ENCODE data around the gene SERGEF.

SERGEF gene

DNA sequence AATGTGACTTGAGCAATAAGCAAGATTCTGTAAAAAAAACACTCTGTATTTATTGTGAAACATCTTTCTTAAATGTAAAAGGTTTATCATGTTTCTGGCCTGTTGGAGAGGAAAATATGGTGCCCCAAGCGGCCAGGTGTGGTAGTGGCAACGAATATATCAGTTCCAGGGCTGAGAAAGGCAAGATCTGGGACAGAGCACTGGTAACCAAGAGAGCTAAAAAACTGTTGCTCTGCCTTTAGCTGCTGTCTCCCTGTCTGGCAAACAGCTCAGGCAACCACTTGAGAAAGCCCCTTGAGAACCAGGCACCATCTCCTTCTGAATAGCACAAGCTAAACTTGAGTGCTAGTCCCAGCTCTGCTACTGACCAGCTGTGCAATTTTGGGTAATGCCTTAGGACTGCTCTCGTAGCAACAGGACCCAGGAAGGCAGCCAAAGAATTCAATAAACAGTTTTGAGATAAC lies 148.3 kb downstream of the SERGEF start:
- Histone ChIP-seq H3K9me3 (ENCODE audit: insufficient read depth, low read length) (no peaks in the 10 kb centered on the region), H3K9ac (ENCODE audit: low read length) (no peak overlapping the region), H3K9me2 (replicated peaks; ENCODE audit: insufficient read depth, low read length) (no peaks in the 10 kb centered on the region), H2AFZ (ENCODE audit: low read depth, low read length, severe bottlenecking) (no peak overlapping the region), H4K20me1 (ENCODE audit: low read depth, low read length) (no peaks in the 10 kb centered on the region), H3F3A (ENCODE audit: insufficient read depth) (no peaks in the 10 kb centered on the region), H3K36me3 (ENCODE audit: low read length) (no peaks in the 10 kb centered on the region), H3K79me2 (ENCODE audit: insufficient read depth, low read length) (no peaks in the 10 kb centered on the region), H3K27ac (ENCODE audit: low read depth, low read length) (no peak overlapping the region), H3K27me3 (ENCODE audit: low read length) (no peaks in the 10 kb centered on the region), H3K4me3 (ENCODE audit: insufficient read depth, low read length, poor library complexity, severe bottlenecking) (no peak overlapping the region), H3K4me2 (ENCODE audit: low read depth, low read length, poor library complexity, severe bottlenecking) (no peak overlapping the region)
- TF ChIP-seq CTCF (IDR thresholded peaks at IDR 0.05; ENCODE audit: insufficient read depth, low read length, poor library complexity, severe bottlenecking), result peak; percentile 97
- no peak for TF ChIP-seq EZH2phosphoT487 (conservative IDR thresholded peaks at IDR 0.05; ENCODE audit: low read length)

- Histone ChIP-seq H3K9ac (ENCODE audit: low read length) (no peak overlapping the region), H3K36me3 (ENCODE audit: low read length) (no peaks in the 10 kb centered on the region), H3K9me2 (replicated peaks; ENCODE audit: insufficient read depth, low read length) (no peaks in the 10 kb centered on the region), H3K4me2 (ENCODE audit: low read depth, low read length, poor library complexity, severe bottlenecking) (no peak overlapping the region), H3K4me3 (ENCODE audit: insufficient read depth, low read length, poor library complexity, severe bottlenecking) (no peak overlapping the region), H3K27me3 (ENCODE audit: low read length) (no peaks in the 10 kb centered on the region), H3K27ac (ENCODE audit: low read depth, low read length) (no peak overlapping the region), H2AFZ (ENCODE audit: low read depth, low read length, severe bottlenecking) (no peak overlapping the region), H3F3A (ENCODE audit: insufficient read depth) (no peaks in the 10 kb centered on the region), H3K79me2 (ENCODE audit: insufficient read depth, low read length) (no peaks in the 10 kb centered on the region), H4K20me1 (ENCODE audit: low read depth, low read length) (no peaks in the 10 kb centered on the region), H3K9me3 (ENCODE audit: insufficient read depth, low read length) (no peaks in the 10 kb centered on the region)
- TF ChIP-seq CTCF (IDR thresholded peaks at IDR 0.05; ENCODE audit: insufficient read depth, low read length, poor library complexity, severe bottlenecking) (no peak), EZH2phosphoT487 (conservative IDR thresholded peaks at IDR 0.05; ENCODE audit: low read length) (no peak)
Measured at GRCh38 chr11:17861036-17861755, 151.7 kb downstream of the SERGEF start.

- Histone ChIP-seq H3K4me2 (ENCODE audit: low read depth, low read length, poor library complexity, severe bottlenecking) (no peak overlapping the region), H3K9ac (ENCODE audit: low read length) (no peak overlapping the region), H3K79me2 (ENCODE audit: insufficient read depth, low read length) (no peaks in the 10 kb centered on the region), H3K27me3 (ENCODE audit: low read length) (no peaks in the 10 kb centered on the region), H2AFZ (ENCODE audit: low read depth, low read length, severe bottlenecking) (no peak overlapping the region), H3K9me3 (ENCODE audit: insufficient read depth, low read length) (no peaks in the 10 kb centered on the region), H3K27ac (ENCODE audit: low read depth, low read length) (no peak overlapping the region), H3K4me3 (ENCODE audit: insufficient read depth, low read length, poor library complexity, severe bottlenecking) (no peak overlapping the region), H3K36me3 (ENCODE audit: low read length) (no peaks in the 10 kb centered on the region), H4K20me1 (ENCODE audit: low read depth, low read length) (no peaks in the 10 kb centered on the region), H3F3A (ENCODE audit: insufficient read depth) (no peaks in the 10 kb centered on the region), H3K9me2 (replicated peaks; ENCODE audit: insufficient read depth, low read length) (no peaks in the 10 kb centered on the region)
- no peak for TF ChIP-seq CTCF (IDR thresholded peaks at IDR 0.05; ENCODE audit: insufficient read depth, low read length, poor library complexity, severe bottlenecking)
- no peak for TF ChIP-seq EZH2phosphoT487 (conservative IDR thresholded peaks at IDR 0.05; ENCODE audit: low read length)
Measured at GRCh38 chr11:17859552-17859951, 153.3 kb downstream of the SERGEF start.
